Measurements from ENCODE around the gene CNTNAP5. TPM values are rescaled to one million over a fixed set of nuclear protein-coding genes. Genes with fewer than 3 reads are reported as not detected.

The CNTNAP5 gene
- total RNA-seq, 3 donors from 2014 or later (not counting 1 experiment from before 2014, with no cell fraction given), result not detected

DNA sequence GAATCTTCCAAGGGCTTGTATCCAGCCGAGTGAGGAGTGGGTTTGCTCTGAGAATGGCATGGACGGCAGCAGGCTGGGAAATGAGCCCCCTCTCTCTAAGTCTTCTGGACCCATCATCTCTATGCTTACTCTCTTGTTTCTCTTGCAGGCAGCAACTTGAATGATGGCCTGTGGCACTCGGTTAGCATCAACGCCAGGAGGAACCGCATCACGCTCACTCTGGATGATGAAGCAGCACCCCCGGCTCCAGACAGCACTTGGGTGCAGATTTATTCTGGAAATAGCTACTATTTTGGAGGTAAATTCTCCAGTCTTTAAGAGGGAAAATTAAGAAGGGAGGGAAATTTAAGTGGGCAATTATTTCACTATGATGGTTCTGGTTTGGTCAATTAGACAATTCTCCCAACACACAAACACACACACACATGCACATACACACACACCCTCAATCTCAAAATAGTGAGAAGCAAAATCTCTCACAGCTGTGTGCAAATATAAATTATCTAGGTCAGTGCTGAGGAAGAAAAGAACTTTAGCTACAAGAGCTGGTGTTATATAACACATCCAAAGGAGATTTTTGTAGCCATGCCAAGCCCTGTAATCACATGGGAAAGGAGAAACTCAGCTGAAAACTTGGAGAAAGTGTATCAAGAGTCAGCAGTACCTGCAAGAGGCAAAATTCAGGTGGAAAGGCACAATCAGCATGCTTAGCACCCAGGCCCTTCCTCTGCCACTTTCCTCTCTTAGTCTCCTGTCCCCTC lies 499.2 kb downstream of the CNTNAP5 start:
- WGBS (ENCODE audit: insufficient coverage), result 89% methylated on average over 7 of the region's 7 CpGs
- H3K4me1 Mint-ChIP-seq, result no peaks in the 10 kb centered on the region
- H3K4me3 Mint-ChIP-seq, result no peak overlapping the region
- no peaks in the 10 kb centered on the region for H3K9me3 ChIP-seq (ENCODE audit: control insufficient read depth, insufficient read depth, low read length)
- no peak overlapping the region for H3K4me3 ChIP-seq (ENCODE audit: low read length)
- H3K27ac Mint-ChIP-seq, result no peak overlapping the region
- intact Hi-C loops (cut with micrococcal nuclease), result no loop called here
- H3K4me1 ChIP-seq (ENCODE audit: control insufficient read depth, insufficient read depth, low read length), result no peaks in the 10 kb centered on the region
- H3K36me3 ChIP-seq (ENCODE audit: control insufficient read depth, insufficient read depth, low read length), result no peaks in the 10 kb centered on the region
- TF ChIP-seq, protein P1, sequence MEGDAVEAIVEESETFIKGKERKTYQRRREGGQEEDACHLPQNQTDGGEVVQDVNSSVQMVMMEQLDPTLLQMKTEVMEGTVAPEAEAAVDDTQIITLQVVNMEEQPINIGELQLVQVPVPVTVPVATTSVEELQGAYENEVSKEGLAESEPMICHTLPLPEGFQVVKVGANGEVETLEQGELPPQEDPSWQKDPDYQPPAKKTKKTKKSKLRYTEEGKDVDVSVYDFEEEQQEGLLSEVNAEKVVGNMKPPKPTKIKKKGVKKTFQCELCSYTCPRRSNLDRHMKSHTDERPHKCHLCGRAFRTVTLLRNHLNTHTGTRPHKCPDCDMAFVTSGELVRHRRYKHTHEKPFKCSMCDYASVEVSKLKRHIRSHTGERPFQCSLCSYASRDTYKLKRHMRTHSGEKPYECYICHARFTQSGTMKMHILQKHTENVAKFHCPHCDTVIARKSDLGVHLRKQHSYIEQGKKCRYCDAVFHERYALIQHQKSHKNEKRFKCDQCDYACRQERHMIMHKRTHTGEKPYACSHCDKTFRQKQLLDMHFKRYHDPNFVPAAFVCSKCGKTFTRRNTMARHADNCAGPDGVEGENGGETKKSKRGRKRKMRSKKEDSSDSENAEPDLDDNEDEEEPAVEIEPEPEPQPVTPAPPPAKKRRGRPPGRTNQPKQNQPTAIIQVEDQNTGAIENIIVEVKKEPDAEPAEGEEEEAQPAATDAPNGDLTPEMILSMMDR (IDR thresholded peaks at IDR 0.05), result no peak
- peaks cover 6 to 9% of the 10 kb centered on the region in 2 donors for H3K9me3 Mint-ChIP-seq
- no peaks in the 10 kb centered on the region for H3K27me3 Mint-ChIP-seq (ENCODE audit: low read depth in 2 of 2)
- H3K36me3 Mint-ChIP-seq, result no peaks in the 10 kb centered on the region
- no peak for ATAC-seq
- H3K27ac ChIP-seq (ENCODE audit: low read length), result no peak overlapping the region
- DNase-seq, result no peak
- H3K27me3 ChIP-seq (ENCODE audit: control insufficient read depth, insufficient read depth, low read length), result no peaks in the 10 kb centered on the region

DNA sequence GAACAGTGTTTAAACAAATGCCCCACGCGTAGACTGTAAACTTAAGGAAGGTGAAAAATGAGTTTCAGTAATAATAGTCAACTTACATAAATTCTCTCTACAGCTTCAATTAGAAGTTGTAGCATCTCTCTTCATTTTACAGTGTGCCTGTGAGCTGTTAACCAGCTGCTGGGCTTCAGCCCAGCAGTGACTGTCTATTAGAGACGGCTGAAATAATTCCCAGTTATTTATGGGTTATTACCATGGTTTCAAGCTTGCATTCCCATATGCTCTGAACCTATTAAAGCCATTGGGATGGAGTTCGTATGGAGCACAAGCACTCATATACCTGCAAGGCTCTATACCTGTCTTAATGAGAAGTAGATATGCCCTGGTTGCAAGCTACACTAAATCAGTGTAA lies 501.1 kb downstream of the CNTNAP5 start:
- H3K27me3 Mint-ChIP-seq (ENCODE audit: low read depth in 2 of 2), result no peaks in the 10 kb centered on the region
- intact Hi-C loops (cut with micrococcal nuclease), result no loop called here

DNA sequence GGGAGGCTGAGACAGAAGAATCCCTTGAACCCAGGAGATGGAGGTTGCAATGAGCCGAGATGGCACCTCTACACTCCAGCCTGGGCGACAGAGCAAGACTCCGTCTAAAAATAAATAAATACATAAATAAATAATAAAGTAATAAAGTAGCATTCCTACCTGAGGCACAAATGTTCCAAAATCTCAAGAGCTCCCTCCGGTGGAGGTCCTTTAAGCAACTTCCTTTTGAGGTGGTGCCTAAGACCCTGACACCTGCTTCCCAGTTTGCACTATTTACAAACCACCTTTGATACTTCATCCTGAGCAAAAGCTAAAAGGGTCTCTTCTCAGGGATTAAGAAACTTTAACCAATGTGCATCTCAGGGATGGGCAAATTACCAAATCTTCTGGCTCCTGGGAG lies 505.1 kb downstream of the CNTNAP5 start:
- Histone ChIP-seq H3K27ac (ENCODE audit: low read length) (no peak overlapping the region), H3K27me3 (ENCODE audit: control insufficient read depth, insufficient read depth, low read length) (no peaks in the 10 kb centered on the region), H3K4me3 (ENCODE audit: low read length) (no peak overlapping the region), H3K4me1 (ENCODE audit: control insufficient read depth, insufficient read depth, low read length) (no peaks in the 10 kb centered on the region), H3K9me3 (ENCODE audit: control insufficient read depth, insufficient read depth, low read length) (peaks cover 3% of the 10 kb centered on the region), H3K36me3 (ENCODE audit: control insufficient read depth, insufficient read depth, low read length) (no peaks in the 10 kb centered on the region)
- Mint-ChIP-seq H3K9me3 (peaks cover 9 to 16% of the 10 kb centered on the region in 2 donors), H3K27me3 (ENCODE audit: low read depth in 2 of 2) (no peaks in the 10 kb centered on the region), H3K4me1 (no peaks in the 10 kb centered on the region), H3K27ac (no peak overlapping the region), H3K4me3 (no peak overlapping the region), H3K36me3 (no peaks in the 10 kb centered on the region)
- ATAC-seq (no peak), DNase-seq (no peak)
- WGBS (ENCODE audit: insufficient coverage), result 88% methylated on average over 1 of the region's 4 CpGs
- intact Hi-C loops (cut with micrococcal nuclease), result no loop called here
- TF ChIP-seq, protein P1 (IDR thresholded peaks at IDR 0.05), result no peak

More for the DNA sequence above, 501.1 kb downstream of the CNTNAP5 start:
- TF ChIP-seq, protein P1 (IDR thresholded peaks at IDR 0.05), result no peak
- Histone ChIP-seq H3K27me3 (ENCODE audit: control insufficient read depth, insufficient read depth, low read length) (no peaks in the 10 kb centered on the region), H3K27ac (ENCODE audit: low read length) (no peak overlapping the region), H3K4me1 (ENCODE audit: control insufficient read depth, insufficient read depth, low read length) (no peaks in the 10 kb centered on the region), H3K9me3 (ENCODE audit: control insufficient read depth, insufficient read depth, low read length) (peaks cover 3% of the 10 kb centered on the region), H3K4me3 (ENCODE audit: low read length) (no peak overlapping the region), H3K36me3 (ENCODE audit: control insufficient read depth, insufficient read depth, low read length) (no peaks in the 10 kb centered on the region)
- no peak overlapping the region for H3K4me3 Mint-ChIP-seq
- ATAC-seq (no peak), DNase-seq (no peak)
- no peaks in the 10 kb centered on the region for H3K36me3 Mint-ChIP-seq
- peaks cover 6% of the 10 kb centered on the region in 2 donors for H3K9me3 Mint-ChIP-seq
- WGBS (ENCODE audit: insufficient coverage), result 83% methylated on average over 1 of the region's 4 CpGs
- H3K4me1 Mint-ChIP-seq, result no peaks in the 10 kb centered on the region
- H3K27ac Mint-ChIP-seq, result no peak overlapping the region

Measured in natural killer cell (primary cell).